ENCODE results near the gene ZNF644. TPM values are rescaled to one million over a fixed set of nuclear protein-coding genes. Genes with fewer than 3 reads are reported as not detected.

ZNF644 gene
- total and polyA plus RNA-seq, 7 experiments from 2014 or later: 53.9 to 117 (median 78.5) TPM

- no peaks in the 10 kb centered on the region for H3K9me3 Mint-ChIP-seq
- H3K4me1 Mint-ChIP-seq: peaks cover 11 to 65% (median 53%) of the 10 kb centered on the region in 7 donors
- Histone ChIP-seq H3K9me3 (ENCODE audit: control insufficient read depth in 2 of 3, low read length in 3 of 3) (no peaks in the 10 kb centered on the region), H3K4me3 (ENCODE audit: low read length) (no peak overlapping the region), H3K27ac (ENCODE audit: low read depth, low read length) (no peak overlapping the region), H3K27me3 (ENCODE audit: control insufficient read depth in 2 of 2, insufficient read depth in 2 of 2, low read length in 2 of 2) (no peaks in the 10 kb centered on the region), H3K4me1 (ENCODE audit: control insufficient read depth in 2 of 2, insufficient read depth in 2 of 2, low read length in 2 of 2) (no peaks in the 10 kb centered on the region), H3K36me3 (ENCODE audit: control insufficient read depth in 2 of 3, insufficient read depth in 3 of 3, low read length in 3 of 3) (no peaks in the 10 kb centered on the region)
- ChIA-PET POLR2A (no interaction called here), CTCF (no interaction called here)
- H3K4me3 Mint-ChIP-seq: no peak overlapping the region
- H3K27me3 Mint-ChIP-seq: no peaks in the 10 kb centered on the region
- ATAC-seq: no peak
- H3K27ac Mint-ChIP-seq: peak overlapping the region in 4 of 9 donors; percentile 0 to 66 (median 24)
- peaks cover 3 to 42% (median 21%) of the 10 kb centered on the region in 5 donors for H3K36me3 Mint-ChIP-seq
- intact Hi-C loops (cut with micrococcal nuclease): loop anchor here in 1 of 2 donors (1.0 to 10.0 kb wide), 3 partner anchors 12 to 854 kb away; no protein-coding TSS in a partner anchor
- no peak for DNase-seq
These were observed 52.6 kb downstream of the ZNF644 start for GRCh38 chr1:90969241-90969640.

GRCh38 chr1:90964444-90965035, 57.3 kb downstream of the ZNF644 start:
- Histone ChIP-seq H3K9me3 (ENCODE audit: control insufficient read depth in 2 of 3, low read length in 3 of 3) (no peaks in the 10 kb centered on the region), H3K4me3 (ENCODE audit: low read length) (no peak overlapping the region), H3K36me3 (ENCODE audit: control insufficient read depth in 2 of 3, insufficient read depth in 3 of 3, low read length in 3 of 3) (no peaks in the 10 kb centered on the region), H3K4me1 (ENCODE audit: control insufficient read depth in 2 of 2, insufficient read depth in 2 of 2, low read length in 2 of 2) (peaks cover 0 to 4% of the 10 kb centered on the region in 2 donors), H3K27me3 (ENCODE audit: control insufficient read depth in 2 of 2, insufficient read depth in 2 of 2, low read length in 2 of 2) (no peaks in the 10 kb centered on the region), H3K27ac (ENCODE audit: low read depth, low read length) (no peak overlapping the region)
- POLR2A ChIA-PET: no interaction called here
- intact Hi-C loops (cut with micrococcal nuclease): loop anchor here (1.0 to 10.0 kb wide), 6 partner anchors 37 to 850 kb away; no protein-coding TSS in a partner anchor
- DNase-seq (peak in 3 of 9 donors; percentile 4 to 28 (median 9)), ATAC-seq (peak; percentile 55)
- Mint-ChIP-seq H3K27ac (peak overlapping the region in 2 of 9 donors; percentile 22 to 38), H3K27me3 (no peaks in the 10 kb centered on the region), H3K4me1 (peaks cover 9 to 71% (median 59%) of the 10 kb centered on the region in 7 donors), H3K36me3 (peaks cover 3 to 20% (median 13%) of the 10 kb centered on the region in 5 donors), H3K4me3 (no peak overlapping the region), H3K9me3 (peaks cover 0 to under 1% (median 0%) of the 10 kb centered on the region in 11 donors)
- CTCF ChIA-PET: interaction anchor here (0.6 to 1.3 kb wide), 3 partner anchors 10 to 386 kb away, joined by 4 to 5 read pairs (median 5); no protein-coding TSS in a partner anchor

- DNase-seq: no peak
- H3K27ac Mint-ChIP-seq: no peak overlapping the region
- Histone ChIP-seq H3K27me3 (ENCODE audit: control insufficient read depth in 2 of 2, insufficient read depth in 2 of 2, low read length in 2 of 2) (no peaks in the 10 kb centered on the region), H3K36me3 (ENCODE audit: control insufficient read depth in 2 of 3, insufficient read depth in 3 of 3, low read length in 3 of 3) (no peaks in the 10 kb centered on the region), H3K9me3 (ENCODE audit: control insufficient read depth in 2 of 3, low read length in 3 of 3) (no peaks in the 10 kb centered on the region), H3K27ac (ENCODE audit: low read depth, low read length) (no peak overlapping the region), H3K4me3 (ENCODE audit: low read length) (no peak overlapping the region), H3K4me1 (ENCODE audit: control insufficient read depth in 2 of 2, insufficient read depth in 2 of 2, low read length in 2 of 2) (peaks cover 0 to 4% of the 10 kb centered on the region in 2 donors)
- no peak for ATAC-seq
- ChIA-PET CTCF (no interaction called here), POLR2A (no interaction called here)
- H3K4me1 Mint-ChIP-seq: peaks cover 10 to 68% (median 54%) of the 10 kb centered on the region in 7 donors
- no peaks in the 10 kb centered on the region for H3K27me3 Mint-ChIP-seq
- intact Hi-C loops (cut with micrococcal nuclease): loop anchor here (1.0 to 10.0 kb wide), 5 partner anchors 36 to 849 kb away; no protein-coding TSS in a partner anchor
- no peak overlapping the region for H3K4me3 Mint-ChIP-seq
- H3K9me3 Mint-ChIP-seq: peaks cover 0 to 4% (median 0%) of the 10 kb centered on the region in 11 donors
- peaks cover 3 to 27% (median 21%) of the 10 kb centered on the region in 5 donors for H3K36me3 Mint-ChIP-seq
These were observed 58.2 kb downstream of the ZNF644 start for GRCh38 chr1:90963651-90964050.

GRCh38 chr1:90963236-90963635, 58.6 kb downstream of the ZNF644 start:
- no peaks in the 10 kb centered on the region for H3K27me3 Mint-ChIP-seq
- peaks cover 10 to 72% (median 58%) of the 10 kb centered on the region in 7 donors for H3K4me1 Mint-ChIP-seq
- Histone ChIP-seq H3K4me1 (ENCODE audit: control insufficient read depth in 2 of 2, insufficient read depth in 2 of 2, low read length in 2 of 2) (peaks cover 0 to 4% of the 10 kb centered on the region in 2 donors), H3K9me3 (ENCODE audit: control insufficient read depth in 2 of 3, low read length in 3 of 3) (no peaks in the 10 kb centered on the region), H3K27me3 (ENCODE audit: control insufficient read depth in 2 of 2, insufficient read depth in 2 of 2, low read length in 2 of 2) (no peaks in the 10 kb centered on the region), H3K27ac (ENCODE audit: low read depth, low read length) (no peak overlapping the region), H3K36me3 (ENCODE audit: control insufficient read depth in 2 of 3, insufficient read depth in 3 of 3, low read length in 3 of 3) (no peaks in the 10 kb centered on the region), H3K4me3 (ENCODE audit: low read length) (no peak overlapping the region)
- H3K27ac Mint-ChIP-seq: no peak overlapping the region
- intact Hi-C loops (cut with micrococcal nuclease): loop anchor here in 1 of 2 donors (5.0 to 10.0 kb wide), 2 partner anchors 36 to 848 kb away; no protein-coding TSS in a partner anchor
- H3K9me3 Mint-ChIP-seq: peaks cover 0 to 4% (median 0%) of the 10 kb centered on the region in 11 donors
- CTCF ChIA-PET: no interaction called here
- H3K4me3 Mint-ChIP-seq: peak overlapping the region in 1 of 10 donors; percentile 15
- peaks cover 6 to 31% (median 25%) of the 10 kb centered on the region in 5 donors for H3K36me3 Mint-ChIP-seq
- DNase-seq: no peak
- ATAC-seq: no peak
- POLR2A ChIA-PET: no interaction called here

- no peak overlapping the region for H3K27ac ChIP-seq (ENCODE audit: low read depth, low read length)
- peak overlapping the region in 1 of 10 donors; percentile 1 for H3K4me3 Mint-ChIP-seq
- POLR2A ChIA-PET: no interaction called here
- CTCF ChIA-PET: no interaction called here
- peaks cover 18 to 59% (median 55%) of the 10 kb centered on the region in 5 donors for H3K36me3 Mint-ChIP-seq
- DNase-seq: no peak
- H3K4me1 Mint-ChIP-seq: peaks cover 24 to 87% (median 76%) of the 10 kb centered on the region in 7 donors
- no peaks in the 10 kb centered on the region for H3K27me3 Mint-ChIP-seq
- H3K4me3 ChIP-seq (ENCODE audit: low read length): no peak overlapping the region
- H3K9me3 ChIP-seq (ENCODE audit: control insufficient read depth in 2 of 3, low read length in 3 of 3): no peaks in the 10 kb centered on the region
- peaks cover 0 to 4% of the 10 kb centered on the region in 2 donors for H3K4me1 ChIP-seq (ENCODE audit: control insufficient read depth in 2 of 2, insufficient read depth in 2 of 2, low read length in 2 of 2)
- peaks cover 0 to 16% (median 5%) of the 10 kb centered on the region in 11 donors for H3K9me3 Mint-ChIP-seq
- no peak for ATAC-seq
- H3K27ac Mint-ChIP-seq: peak overlapping the region in 1 of 9 donors; percentile 5
- H3K36me3 ChIP-seq (ENCODE audit: control insufficient read depth in 2 of 3, insufficient read depth in 3 of 3, low read length in 3 of 3): peaks cover 0 to 10% (median 0%) of the 10 kb centered on the region in 3 experiments
- intact Hi-C loops (cut with micrococcal nuclease): loop anchor here in 1 of 2 donors (1.0 to 10.0 kb wide), 3 partner anchors 13 to 845 kb away; no protein-coding TSS in a partner anchor
- no peaks in the 10 kb centered on the region for H3K27me3 ChIP-seq (ENCODE audit: control insufficient read depth in 2 of 2, insufficient read depth in 2 of 2, low read length in 2 of 2)
These were observed 62.3 kb downstream of the ZNF644 start for GRCh38 chr1:90959352-90960206.

GRCh38 chr1:90957497-90957896, 64.3 kb downstream of the ZNF644 start:
- peaks cover 19 to 70% (median 60%) of the 10 kb centered on the region in 5 donors for H3K36me3 Mint-ChIP-seq
- POLR2A ChIA-PET: no interaction called here
- Histone ChIP-seq H3K4me1 (ENCODE audit: control insufficient read depth in 2 of 2, insufficient read depth in 2 of 2, low read length in 2 of 2) (peaks cover 0 to 2% of the 10 kb centered on the region in 2 donors), H3K4me3 (ENCODE audit: low read length) (no peak overlapping the region), H3K27me3 (ENCODE audit: control insufficient read depth in 2 of 2, insufficient read depth in 2 of 2, low read length in 2 of 2) (no peaks in the 10 kb centered on the region), H3K27ac (ENCODE audit: low read depth, low read length) (no peak overlapping the region), H3K9me3 (ENCODE audit: control insufficient read depth in 2 of 3, low read length in 3 of 3) (no peaks in the 10 kb centered on the region), H3K36me3 (ENCODE audit: control insufficient read depth in 2 of 3, insufficient read depth in 3 of 3, low read length in 3 of 3) (peaks cover 0 to 10% (median 0%) of the 10 kb centered on the region in 3 experiments)
- H3K4me1 Mint-ChIP-seq: peaks cover 31 to 91% (median 80%) of the 10 kb centered on the region in 7 donors
- H3K27me3 Mint-ChIP-seq: no peaks in the 10 kb centered on the region
- DNase-seq (no peak), ATAC-seq (no peak)
- CTCF ChIA-PET: no interaction called here
- peaks cover 0 to 17% (median 5%) of the 10 kb centered on the region in 11 donors for H3K9me3 Mint-ChIP-seq
- H3K27ac Mint-ChIP-seq: no peak overlapping the region
- peak overlapping the region in 3 of 10 donors; percentile 19 to 39 (median 37) for H3K4me3 Mint-ChIP-seq
- intact Hi-C loops (cut with micrococcal nuclease): no loop called here

All from naive thymus-derived CD4-positive, alpha-beta T cell (primary cell).